ENCODE results near the gene TAF6L.

DNA sequence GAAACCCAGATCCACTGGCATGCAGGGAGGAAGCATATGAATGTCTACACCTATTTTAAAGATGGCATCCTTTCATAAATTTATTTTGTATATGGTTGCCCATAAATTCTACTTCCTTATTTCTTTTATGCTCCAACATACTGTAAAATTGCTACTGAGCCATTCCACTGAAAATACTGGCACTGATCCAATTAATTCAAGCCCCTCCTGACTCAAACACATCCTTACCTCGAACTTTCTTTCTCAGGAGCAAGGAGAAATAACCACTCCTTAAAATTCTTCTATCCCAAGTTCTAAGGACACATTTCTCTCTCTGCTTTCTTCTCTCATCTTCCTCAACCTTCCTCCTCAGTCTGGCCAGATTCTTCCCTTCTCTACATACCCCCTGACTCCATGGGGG, 39.6 kb downstream of the TAF6L start:
- no peak for TF ChIP-seq POLR2AphosphoS5 (IDR thresholded peaks at IDR 0.05)
- TF ChIP-seq, protein P1, sequence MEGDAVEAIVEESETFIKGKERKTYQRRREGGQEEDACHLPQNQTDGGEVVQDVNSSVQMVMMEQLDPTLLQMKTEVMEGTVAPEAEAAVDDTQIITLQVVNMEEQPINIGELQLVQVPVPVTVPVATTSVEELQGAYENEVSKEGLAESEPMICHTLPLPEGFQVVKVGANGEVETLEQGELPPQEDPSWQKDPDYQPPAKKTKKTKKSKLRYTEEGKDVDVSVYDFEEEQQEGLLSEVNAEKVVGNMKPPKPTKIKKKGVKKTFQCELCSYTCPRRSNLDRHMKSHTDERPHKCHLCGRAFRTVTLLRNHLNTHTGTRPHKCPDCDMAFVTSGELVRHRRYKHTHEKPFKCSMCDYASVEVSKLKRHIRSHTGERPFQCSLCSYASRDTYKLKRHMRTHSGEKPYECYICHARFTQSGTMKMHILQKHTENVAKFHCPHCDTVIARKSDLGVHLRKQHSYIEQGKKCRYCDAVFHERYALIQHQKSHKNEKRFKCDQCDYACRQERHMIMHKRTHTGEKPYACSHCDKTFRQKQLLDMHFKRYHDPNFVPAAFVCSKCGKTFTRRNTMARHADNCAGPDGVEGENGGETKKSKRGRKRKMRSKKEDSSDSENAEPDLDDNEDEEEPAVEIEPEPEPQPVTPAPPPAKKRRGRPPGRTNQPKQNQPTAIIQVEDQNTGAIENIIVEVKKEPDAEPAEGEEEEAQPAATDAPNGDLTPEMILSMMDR (IDR thresholded peaks at IDR 0.05): no peak
- TF ChIP-seq POLR2A (IDR thresholded peaks at IDR 0.05): no peak
- no peak for TF ChIP-seq EP300 (IDR thresholded peaks at IDR 0.05)

Data from stomach (tissue), 4 donors.